Measurements from ENCODE around the gene GPR137.
"Not testable (repeated sequence)": the region's sequence is repeated elsewhere in the genome, so short reads cannot be mapped to it uniquely, and the experiment has no call there.

GPR137 gene

GRCh38 chr11:64305075-64305690 is 19.5 kb downstream of the GPR137 start, which contains the start of gene ESRRA:
ESRRA (plus strand) TSS chr11:64305524; CDS start chr11:64307180, 1,656 bp downstream.
- peak; percentile 97 for DNase-seq

GRCh38 chr11:64305691-64306562 is 20.3 kb downstream of the GPR137 start:
- no peak for DNase-seq

DNA sequence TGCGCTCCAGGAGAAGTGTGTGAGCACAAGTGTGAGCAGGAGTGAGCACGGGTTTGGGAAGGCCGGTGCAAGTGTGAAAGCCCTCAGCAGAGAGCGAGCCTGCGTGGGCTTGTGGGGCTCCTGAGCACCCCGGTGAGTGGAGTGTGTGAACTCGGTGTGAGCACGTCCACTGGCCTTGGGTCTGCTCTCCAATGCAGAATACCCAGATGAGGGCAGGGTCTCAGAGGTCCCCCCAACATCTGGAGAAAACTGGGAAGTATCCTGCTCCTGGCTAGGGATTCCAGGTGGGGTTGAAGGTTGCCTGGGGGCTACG is 20.9 kb downstream of the GPR137 start:
- DNase-seq: no peak

GRCh38 chr11:64306876-64307622 is 21.4 kb downstream of the GPR137 start:
- DNase-seq: no peak

DNA sequence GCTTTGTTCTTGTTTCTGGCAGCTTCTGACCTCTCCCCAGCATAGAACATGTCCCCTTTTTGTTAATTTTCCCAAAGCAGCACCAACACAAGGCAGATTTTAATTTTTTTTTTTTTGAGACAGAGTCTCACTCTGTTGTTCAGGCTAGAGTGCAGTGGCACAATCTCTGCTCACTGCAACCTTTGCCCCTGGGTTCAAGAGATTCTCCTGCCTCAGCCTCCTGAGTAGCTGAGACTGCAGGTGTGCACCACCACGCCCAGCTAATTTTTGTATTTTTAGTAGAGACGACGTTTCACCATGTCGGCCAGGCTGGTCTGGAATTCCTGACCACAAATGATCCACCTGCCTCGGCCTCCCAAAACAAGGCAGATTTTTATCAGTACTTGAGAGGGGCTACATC is 22.1 kb downstream of the GPR137 start:
- DNase-seq: not testable (repeated sequence)

DNA sequence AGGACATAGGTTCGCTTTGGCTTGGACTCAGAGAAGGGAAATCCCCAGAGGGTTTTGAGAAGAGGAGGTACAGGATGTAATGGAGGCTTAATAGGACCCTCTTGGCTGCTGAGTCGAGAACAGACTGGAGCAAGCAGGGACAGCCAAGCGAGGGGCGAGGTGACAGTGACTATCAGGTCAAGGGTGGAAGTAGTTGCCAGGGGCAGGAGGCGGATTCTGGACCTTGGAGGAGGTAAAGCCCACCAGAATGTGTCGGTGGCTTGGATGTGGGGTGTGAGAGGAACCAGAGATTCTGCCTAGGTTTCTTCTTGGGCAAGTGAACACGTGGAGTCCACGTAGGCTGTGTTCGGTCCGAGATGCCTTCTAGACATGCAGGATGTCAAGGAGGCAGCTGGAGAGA is 27.3 kb downstream of the GPR137 start:
- no peak for DNase-seq

- no peak for DNase-seq
Measured at GRCh38 chr11:64313491-64314145, 28.0 kb downstream of the GPR137 start.

- DNase-seq: no peak
Measured at GRCh38 chr11:64314146-64314804, 28.6 kb downstream of the GPR137 start.

DNA sequence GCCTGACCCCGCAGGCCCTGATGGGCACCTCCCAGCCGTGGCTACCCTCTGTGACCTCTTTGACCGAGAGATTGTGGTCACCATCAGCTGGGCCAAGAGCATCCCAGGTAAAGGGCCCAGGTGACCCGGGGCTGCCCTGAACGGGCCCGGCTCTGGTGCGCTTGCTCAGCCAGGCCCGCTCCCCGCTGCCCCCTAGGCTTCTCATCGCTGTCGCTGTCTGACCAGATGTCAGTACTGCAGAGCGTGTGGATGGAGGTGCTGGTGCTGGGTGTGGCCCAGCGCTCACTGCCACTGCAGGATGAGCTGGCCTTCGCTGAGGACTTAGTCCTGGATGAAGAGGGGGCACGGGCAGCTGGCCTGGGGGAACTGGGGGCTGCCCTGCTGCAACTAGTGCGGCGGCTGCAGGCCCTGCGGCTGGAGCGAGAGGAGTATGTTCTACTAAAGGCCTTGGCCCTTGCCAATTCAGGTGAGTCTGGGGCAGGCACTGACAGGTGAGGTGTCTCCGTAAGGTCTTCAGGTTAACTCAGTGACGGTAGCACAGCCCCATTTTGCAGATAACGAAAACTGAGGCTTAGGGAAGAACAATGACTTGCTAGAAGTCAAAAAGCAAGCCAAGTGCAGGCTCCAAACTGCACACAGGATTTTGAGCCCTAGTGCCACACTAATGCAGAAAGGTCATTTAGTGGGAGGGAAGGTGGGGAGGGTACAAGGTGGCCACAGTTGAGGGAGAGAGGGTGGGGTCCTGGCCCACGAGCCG is 29.3 kb downstream of the GPR137 start:
- DNase-seq: no peak

DNA sequence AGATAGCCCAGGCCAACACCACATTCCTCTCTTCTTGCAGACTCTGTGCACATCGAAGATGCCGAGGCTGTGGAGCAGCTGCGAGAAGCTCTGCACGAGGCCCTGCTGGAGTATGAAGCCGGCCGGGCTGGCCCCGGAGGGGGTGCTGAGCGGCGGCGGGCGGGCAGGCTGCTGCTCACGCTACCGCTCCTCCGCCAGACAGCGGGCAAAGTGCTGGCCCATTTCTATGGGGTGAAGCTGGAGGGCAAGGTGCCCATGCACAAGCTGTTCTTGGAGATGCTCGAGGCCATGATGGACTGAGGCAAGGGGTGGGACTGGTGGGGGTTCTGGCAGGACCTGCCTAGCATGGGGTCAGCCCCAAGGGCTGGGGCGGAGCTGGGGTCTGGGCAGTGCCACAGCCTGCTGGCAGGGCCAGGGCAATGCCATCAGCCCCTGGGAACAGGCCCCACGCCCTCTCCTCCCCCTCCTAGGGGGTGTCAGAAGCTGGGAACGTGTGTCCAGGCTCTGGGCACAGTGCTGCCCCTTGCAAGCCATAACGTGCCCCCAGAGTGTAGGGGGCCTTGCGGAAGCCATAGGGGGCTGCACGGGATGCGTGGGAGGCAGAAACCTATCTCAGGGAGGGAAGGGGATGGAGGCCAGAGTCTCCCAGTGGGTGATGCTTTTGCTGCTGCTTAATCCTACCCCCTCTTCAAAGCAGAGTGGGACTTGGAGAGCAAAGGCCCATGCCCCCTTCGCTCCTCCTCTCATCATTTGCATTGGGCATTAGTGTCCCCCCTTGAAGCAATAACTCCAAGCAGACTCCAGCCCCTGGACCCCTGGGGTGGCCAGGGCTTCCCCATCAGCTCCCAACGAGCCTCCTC is 30.2 kb downstream of the GPR137 start:
- DNase-seq: not testable (repeated sequence)

DNA sequence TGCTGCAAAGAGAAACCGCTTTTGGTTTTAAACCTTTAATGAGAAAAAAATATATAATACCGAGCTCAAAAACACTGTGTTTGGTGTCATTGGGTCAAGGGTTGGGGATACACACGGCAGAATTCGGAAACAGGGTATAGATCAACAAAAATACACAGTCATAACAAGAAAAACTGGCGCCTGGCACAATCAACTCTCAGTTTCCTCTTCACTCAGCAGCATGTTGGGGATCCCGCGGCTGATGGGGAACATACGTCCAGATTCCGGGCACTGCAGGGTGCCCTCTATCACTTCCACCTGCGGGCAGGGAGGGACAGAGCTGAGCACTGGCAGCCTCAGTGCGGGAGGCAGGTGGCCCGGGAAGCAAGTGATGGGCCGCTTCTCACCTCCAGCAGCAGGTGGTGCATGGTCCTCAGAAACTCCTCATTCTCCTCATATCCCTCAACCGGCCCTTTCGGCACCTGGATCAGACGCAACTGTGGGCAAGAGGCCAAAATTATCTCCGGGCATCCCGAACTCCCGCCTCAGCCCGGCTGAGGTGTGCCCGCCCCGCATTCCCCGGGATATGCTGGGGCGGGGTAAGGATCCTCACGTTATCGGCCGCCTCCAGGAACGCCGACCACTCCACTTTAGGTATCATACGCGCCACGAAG is 31.1 kb downstream of the GPR137 start:
- DNase-seq: no peak

DNA sequence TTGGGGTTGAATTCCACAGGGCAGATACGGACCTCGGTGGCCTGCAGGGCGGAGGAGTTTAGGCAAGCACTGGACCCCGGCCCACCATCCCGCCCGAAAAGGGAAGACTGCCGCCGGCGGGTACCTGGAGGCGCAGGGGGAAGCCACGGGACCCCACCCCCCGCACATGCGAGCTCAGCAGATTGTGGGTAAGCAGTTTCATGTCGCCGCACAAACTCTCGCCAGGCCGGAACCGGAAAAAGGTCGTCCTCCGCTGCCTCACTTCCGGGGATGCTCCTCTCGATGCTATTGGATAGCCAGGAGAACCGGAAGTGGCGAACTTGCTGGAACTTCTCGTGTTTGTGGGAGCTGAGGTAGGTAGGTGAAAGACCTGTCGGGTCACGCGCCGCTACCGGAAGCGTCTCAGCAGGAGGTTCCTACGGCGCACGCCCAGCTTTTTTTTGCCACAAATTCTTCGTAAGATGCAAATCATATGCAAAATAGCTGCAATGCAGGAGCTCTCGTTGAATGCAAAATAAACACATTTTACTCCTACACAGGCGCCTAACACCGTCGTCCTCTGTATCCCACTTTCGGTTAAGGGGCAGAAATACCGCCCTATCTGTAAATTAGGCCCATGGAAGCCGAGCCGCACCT is 31.8 kb downstream of the GPR137 start, which contains the start of gene TRMT112:
TSS of gene TRMT112 (minus strand) at position 235 of the 636 bp plus-strand sequence. CDS start at position 202, 33 bp downstream.
- DNase-seq: peak; percentile 82

- peak; percentile 95 for DNase-seq
Measured at GRCh38 chr11:64317961-64318765, 32.5 kb downstream of the GPR137 start, which contains the start of gene PRDX5. PRDX5 (plus strand) TSS chr11:64318121; CDS start chr11:64318216, 95 bp downstream.

- DNase-seq: no peak
Measured at GRCh38 chr11:64318766-64319761, 33.4 kb downstream of the GPR137 start.

DNA sequence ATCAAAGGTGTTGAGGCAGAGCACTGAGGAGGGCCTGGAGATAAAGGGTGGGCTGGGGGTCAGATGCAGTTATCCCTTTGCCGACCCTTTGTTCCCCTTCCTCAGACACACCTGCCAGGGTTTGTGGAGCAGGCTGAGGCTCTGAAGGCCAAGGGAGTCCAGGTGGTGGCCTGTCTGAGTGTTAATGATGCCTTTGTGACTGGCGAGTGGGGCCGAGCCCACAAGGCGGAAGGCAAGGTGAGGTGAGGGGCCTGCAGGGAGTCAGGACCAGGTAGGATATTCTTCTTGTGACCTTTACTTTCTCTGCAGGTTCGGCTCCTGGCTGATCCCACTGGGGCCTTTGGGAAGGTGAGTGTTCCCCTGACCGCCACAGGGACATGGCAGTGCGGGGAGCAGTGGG is 34.9 kb downstream of the GPR137 start:
- no peak for DNase-seq

DNA sequence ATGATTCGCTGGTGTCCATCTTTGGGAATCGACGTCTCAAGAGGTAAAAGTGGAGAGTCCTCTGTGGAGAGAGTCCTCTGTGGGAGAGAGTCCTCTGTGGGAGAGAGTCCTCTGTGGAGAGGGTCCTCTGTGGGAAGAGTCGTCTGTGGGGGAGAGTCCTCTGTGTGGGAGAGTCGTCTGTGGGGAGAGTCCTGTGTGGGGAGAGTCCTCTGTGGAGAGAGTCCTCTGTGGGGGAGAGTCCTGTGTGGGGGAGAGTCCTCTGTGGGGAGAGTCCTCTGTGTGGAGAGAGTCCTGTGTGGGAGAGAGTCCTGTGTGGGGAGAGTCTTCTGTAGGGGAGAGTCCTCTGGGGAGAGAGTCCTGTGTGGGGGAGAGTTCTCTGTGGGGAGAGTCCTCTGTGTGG is 35.4 kb downstream of the GPR137 start:
- DNase-seq: no peak

- DNase-seq: no peak
Measured at GRCh38 chr11:64321533-64321932, 35.9 kb downstream of the GPR137 start.

Measured in 8988T (cell line).